ENCODE results near the gene PIK3CG.

PIK3CG gene

GRCh38 chr7:106865130-106866041 lies at the start of gene PIK3CG:
Gene PIK3CG (plus strand): TSS chr7:106865282. CDS start chr7:106867562, 2,280 bp downstream.
- Mint-ChIP-seq H3K36me3 (ENCODE audit: low read depth) (no peaks in the 10 kb centered on the region), H3K4me3 (no peak within 1 kb of the TSS), H3K27me3 (ENCODE audit: low read depth, poor library complexity) (peaks cover 8% of the 10 kb centered on the region), H3K4me1 (no peaks in the 10 kb centered on the region), H3K9me3 (no peaks in the 10 kb centered on the region), H3K27ac (no peak within 1 kb of the TSS)
- DNase-seq = no peak
- TF ChIP-seq, protein P1, sequence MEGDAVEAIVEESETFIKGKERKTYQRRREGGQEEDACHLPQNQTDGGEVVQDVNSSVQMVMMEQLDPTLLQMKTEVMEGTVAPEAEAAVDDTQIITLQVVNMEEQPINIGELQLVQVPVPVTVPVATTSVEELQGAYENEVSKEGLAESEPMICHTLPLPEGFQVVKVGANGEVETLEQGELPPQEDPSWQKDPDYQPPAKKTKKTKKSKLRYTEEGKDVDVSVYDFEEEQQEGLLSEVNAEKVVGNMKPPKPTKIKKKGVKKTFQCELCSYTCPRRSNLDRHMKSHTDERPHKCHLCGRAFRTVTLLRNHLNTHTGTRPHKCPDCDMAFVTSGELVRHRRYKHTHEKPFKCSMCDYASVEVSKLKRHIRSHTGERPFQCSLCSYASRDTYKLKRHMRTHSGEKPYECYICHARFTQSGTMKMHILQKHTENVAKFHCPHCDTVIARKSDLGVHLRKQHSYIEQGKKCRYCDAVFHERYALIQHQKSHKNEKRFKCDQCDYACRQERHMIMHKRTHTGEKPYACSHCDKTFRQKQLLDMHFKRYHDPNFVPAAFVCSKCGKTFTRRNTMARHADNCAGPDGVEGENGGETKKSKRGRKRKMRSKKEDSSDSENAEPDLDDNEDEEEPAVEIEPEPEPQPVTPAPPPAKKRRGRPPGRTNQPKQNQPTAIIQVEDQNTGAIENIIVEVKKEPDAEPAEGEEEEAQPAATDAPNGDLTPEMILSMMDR (IDR thresholded peaks at IDR 0.05) = no peak

- Mint-ChIP-seq H3K4me1 (peaks cover 6% of the 10 kb centered on the region), H3K27ac (no peak overlapping the region), H3K4me3 (no peak overlapping the region), H3K36me3 (ENCODE audit: low read depth) (no peaks in the 10 kb centered on the region), H3K9me3 (no peaks in the 10 kb centered on the region), H3K27me3 (ENCODE audit: low read depth, poor library complexity) (peaks cover 3% of the 10 kb centered on the region)
- TF ChIP-seq, protein P1 (IDR thresholded peaks at IDR 0.05) = no peak
- DNase-seq = no peak
Observed at GRCh38 chr7:106817098-106817497, 48.0 kb upstream of the PIK3CG start.

DNA sequence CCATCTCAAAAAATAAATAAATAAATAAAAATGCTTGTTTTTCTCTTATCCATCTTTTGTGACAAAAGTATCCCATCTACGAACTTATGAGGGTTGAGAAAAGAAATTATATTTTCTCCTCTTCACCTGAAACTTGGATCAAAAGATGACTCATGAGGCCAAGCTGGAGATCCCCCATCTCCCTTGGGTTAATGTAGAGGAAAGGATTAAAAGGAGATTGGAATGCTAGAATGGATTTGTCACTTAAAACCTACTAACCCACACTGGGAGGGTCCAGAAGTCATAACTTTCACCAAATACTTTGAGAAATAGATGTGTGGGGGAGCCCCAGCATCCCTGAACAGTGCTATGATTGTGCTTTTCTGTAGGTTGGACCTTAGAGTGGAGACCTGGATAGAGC lies 46.3 kb upstream of the PIK3CG start:
- Mint-ChIP-seq H3K36me3 (ENCODE audit: low read depth) (no peaks in the 10 kb centered on the region), H3K27ac (no peak overlapping the region), H3K4me1 (peaks cover 6% of the 10 kb centered on the region), H3K27me3 (ENCODE audit: low read depth, poor library complexity) (peaks cover 3% of the 10 kb centered on the region), H3K9me3 (no peaks in the 10 kb centered on the region), H3K4me3 (no peak overlapping the region)
- DNase-seq = no peak
- TF ChIP-seq, protein P1 (IDR thresholded peaks at IDR 0.05) = no peak

DNA sequence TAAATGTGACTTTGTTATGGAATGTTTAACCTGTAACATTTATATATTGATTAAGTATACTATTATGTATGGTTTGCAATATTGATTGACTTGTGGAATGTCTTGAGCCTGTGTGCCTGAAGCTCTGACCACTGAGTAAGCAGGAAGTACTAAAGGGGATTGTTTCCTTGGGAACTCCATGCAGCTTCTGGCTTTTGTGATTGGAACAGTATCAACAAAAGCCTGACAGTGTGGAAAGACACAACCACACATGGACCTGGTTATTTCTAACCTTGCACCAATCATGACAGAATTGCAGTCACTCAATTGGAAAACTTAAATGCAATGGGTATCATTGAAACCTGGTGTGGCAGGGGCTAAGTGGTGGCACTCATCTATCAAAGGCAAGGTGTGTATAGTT lies 45.5 kb upstream of the PIK3CG start:
- no peak for DNase-seq
- Mint-ChIP-seq H3K27me3 (ENCODE audit: low read depth, poor library complexity) (no peaks in the 10 kb centered on the region), H3K4me1 (peaks cover 6% of the 10 kb centered on the region), H3K4me3 (no peak overlapping the region), H3K9me3 (no peaks in the 10 kb centered on the region), H3K36me3 (ENCODE audit: low read depth) (no peaks in the 10 kb centered on the region), H3K27ac (no peak overlapping the region)
- TF ChIP-seq, protein P1 (IDR thresholded peaks at IDR 0.05) = no peak

DNA sequence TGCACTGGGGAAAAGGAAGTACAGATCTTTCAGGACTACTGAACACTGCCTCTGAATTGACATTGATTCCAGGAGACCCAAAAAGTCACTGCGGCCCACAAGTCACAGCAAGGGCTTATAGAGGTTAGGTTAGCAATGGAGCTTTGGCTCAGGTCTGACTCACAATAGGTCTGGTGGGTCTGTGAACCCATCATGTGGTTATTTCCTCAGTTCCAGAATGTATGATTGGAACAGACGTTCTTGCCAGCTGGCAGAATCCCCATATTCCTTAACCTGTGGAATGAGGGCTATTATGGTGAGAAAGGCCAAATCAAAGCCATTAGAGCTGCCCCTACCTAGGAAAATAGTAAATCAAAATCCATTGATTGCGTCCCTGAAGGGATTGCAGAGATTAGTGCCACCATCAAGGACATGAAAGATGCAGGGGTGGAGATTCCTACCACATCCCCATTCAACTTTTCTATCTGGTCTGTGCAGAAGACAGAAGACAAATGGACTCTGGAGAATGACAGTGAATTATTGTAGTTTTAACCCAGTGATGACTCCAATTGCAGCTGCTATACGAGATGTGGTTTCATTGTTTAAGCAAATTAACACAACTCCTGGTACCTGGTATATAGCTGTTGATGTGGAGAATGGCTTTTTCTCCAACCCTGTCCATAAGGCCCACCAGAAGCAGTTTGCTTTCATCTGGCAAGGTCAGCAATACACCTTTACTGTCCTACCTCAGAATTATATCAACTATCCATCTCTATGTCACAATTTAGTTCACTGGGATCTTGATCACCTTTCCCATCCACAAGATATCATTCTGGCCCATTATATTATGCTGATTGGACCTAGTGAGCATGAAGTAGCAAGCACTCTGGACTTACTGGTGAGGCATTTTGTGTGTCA lies 44.5 kb upstream of the PIK3CG start:
- no peak for DNase-seq
- TF ChIP-seq, protein P1 (IDR thresholded peaks at IDR 0.05) = no peak
- H3K4me1 Mint-ChIP-seq = no peaks in the 10 kb centered on the region
- no peaks in the 10 kb centered on the region for H3K36me3 Mint-ChIP-seq (ENCODE audit: low read depth)
- H3K27ac Mint-ChIP-seq = no peak overlapping the region
- H3K27me3 Mint-ChIP-seq (ENCODE audit: low read depth, poor library complexity) = peaks cover 4% of the 10 kb centered on the region
- no peak overlapping the region for H3K4me3 Mint-ChIP-seq
- no peaks in the 10 kb centered on the region for H3K9me3 Mint-ChIP-seq

All from nephron progenitor cell (in vitro differentiated cells).